NCI-H460 (cell line): Measurements from ENCODE around the gene LRRC39. TPM values are rescaled to one million over a fixed set of nuclear protein-coding genes. Genes with fewer than 3 reads are reported as not detected.
A peak's percentile ranks its signal among the peaks of the same experiment; 100 is the strongest.

Experiments used
- DNase-seq: peaks from one replicate; pipeline ENCODE4 v3.0.0-alpha.2; 2016; ENCODE audit warnings: low read depth; ENCODE audit errors: extremely low read depth
- total RNA-seq: library from RNA; depleted of rRNA; stranded (reverse); fragments of >200 nt; shearing (Covaris generic); gene quantifications from 2 replicates; pipeline ENCODE4 v1.2.3, GENCODE V29; 2014

LRRC39 gene
- total RNA-seq, 1 experiment from 2014 or later, result 0.22 TPM

DNA sequence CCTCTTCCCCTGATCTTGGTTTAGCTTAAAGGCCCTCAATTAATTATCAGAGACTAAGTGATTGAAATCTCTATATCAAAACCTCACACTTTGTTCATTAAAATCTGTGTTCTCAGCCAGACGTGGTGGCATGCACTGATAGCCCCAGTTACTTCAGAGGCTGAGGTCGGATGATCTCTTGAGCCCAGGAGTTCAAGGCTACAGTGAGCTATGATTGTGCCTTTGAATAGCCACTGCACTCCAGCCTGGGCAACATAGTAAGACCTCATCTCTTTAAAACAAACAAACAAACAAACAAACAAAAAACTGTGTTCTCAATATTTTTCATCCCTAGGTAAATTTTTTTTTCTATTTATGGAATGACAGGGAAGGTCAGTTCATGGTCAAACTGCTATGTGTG, 26.4 kb downstream of the LRRC39 start:
- no peak for DNase-seq

DNA sequence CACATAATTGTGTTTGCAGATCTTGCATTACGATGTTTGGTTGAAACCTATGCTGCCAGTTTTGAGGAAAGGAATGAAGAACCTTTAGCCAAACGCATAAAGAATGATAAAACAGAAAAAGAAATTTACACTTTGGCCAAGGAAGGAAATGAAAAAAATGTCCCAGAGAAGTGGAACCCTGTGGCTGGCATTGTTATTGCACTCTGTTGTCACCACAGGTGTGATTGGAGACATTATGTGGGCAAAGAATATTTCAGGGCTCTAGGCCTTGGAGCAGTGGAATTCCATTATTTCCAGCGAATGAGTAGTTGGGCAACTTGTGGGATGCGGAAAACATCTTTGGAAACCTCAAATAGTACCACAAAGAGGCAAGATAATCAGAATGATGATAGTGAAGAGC, 30.2 kb downstream of the LRRC39 start:
- DNase-seq, result no peak

DNA sequence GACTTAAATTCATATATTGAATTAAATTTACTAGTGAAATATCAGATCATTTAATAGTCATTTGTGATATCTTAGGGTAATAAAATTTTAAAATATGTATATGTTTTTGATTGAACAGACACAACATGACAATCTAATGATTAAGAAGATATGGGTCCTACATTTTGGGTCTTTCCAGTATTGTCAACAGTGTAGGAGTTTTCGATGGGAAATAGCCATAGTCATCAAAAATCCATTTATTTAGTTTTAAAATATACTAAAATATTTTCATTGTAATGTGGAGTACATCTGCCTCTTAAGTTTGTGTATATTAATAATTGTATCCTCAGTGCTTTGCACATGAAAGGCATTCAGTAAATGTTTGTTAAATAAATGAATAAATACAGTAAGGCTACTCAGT, 31.1 kb downstream of the LRRC39 start:
- no peak for DNase-seq

DNA sequence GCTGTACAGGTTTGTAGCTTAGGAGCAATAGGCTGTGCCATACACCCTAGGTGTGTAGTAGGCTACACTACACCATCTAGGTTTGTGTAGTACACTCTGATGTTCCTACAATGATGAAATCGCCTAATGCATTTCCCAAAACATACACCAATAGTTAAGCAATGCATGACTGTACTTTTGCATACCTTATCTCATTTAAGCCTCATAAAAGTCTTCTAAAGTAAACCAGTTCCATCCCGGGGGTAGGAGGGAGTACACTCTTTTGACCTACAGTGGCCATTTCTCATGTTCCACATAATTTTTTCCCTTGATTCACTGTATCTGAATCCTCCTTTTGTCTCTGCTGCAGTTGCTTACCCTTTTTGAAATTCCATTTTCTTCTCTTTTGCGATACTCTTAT, 32.9 kb downstream of the LRRC39 start:
- no peak for DNase-seq

DNA sequence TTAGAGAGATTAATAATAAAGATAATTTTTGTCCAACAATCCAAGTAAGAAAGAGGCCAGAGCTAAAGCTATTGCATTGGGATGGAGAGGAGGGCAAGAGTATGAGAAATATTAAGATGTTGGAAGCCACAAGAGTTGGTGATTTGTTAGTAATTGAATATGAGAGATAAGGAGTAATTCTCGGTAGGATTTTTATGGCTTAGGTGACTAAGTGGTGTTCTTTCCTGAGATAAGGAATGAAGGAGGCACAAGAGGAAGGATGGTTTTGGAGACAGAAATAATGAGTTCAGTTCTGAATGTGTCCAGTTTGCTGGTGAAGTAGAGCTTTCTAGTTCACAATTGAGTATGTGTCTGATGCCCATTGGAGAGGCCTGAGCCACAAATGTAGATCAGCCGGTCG, 35.7 kb downstream of the LRRC39 start:
- no peak for DNase-seq

DNA sequence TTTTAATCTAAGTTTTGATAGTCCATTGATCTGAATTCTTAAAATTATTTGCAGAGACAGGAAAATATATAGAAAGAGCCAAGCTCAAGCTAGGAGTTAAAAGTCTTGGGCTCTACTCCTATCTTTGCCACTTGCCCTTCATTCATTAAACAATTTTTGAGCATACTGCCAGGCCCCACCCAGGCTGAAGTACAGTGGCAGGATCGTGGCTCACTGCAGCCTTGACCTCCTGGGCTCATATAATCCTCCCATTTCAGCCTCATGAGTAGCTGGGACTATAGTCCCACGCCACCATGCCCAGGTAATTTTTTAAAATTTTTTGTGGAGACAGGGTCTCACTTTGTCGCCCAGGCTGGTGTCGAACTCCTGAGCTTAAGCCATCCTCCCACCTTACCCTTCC, 36.9 kb downstream of the LRRC39 start:
- DNase-seq, result no peak

DNA sequence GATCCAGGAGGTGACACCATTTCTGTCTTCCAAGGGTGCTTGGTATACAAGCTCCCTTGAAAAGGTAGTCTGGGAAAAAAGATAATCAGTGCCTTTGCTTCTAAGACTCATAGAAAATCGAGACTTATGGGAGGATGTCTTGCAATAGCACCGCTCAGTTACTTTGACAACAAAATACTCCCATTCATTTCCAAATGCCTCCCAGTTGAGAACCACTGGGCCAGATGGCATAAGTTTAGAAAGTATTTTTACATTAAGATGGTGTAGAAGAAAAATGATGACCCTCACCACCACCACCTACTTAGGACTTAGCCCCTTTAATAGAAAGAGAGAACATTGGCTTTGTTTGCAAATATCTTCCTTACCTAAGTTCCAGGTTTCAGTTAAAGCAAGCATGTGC, 40.5 kb downstream of the LRRC39 start:
- no peak for DNase-seq

DNA sequence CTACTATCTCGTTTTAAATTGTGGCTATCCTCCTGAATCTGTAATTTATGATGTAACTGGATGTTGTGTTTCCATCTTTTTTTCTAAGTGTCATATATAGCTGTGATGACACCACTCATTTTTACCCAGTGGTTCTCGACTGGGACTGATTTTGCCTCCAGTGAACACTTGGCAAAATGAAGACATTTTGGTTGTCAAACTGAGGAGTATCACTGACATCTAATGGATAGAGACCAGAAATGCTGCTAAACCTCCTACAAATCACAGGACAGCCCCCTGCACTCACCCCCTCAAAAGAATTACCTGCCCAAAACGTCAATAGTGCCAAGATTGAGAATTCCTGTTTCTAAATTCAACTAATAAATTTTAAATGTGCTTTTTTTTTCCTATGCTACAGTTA, 43.2 kb downstream of the LRRC39 start:
- no peak for DNase-seq

DNA sequence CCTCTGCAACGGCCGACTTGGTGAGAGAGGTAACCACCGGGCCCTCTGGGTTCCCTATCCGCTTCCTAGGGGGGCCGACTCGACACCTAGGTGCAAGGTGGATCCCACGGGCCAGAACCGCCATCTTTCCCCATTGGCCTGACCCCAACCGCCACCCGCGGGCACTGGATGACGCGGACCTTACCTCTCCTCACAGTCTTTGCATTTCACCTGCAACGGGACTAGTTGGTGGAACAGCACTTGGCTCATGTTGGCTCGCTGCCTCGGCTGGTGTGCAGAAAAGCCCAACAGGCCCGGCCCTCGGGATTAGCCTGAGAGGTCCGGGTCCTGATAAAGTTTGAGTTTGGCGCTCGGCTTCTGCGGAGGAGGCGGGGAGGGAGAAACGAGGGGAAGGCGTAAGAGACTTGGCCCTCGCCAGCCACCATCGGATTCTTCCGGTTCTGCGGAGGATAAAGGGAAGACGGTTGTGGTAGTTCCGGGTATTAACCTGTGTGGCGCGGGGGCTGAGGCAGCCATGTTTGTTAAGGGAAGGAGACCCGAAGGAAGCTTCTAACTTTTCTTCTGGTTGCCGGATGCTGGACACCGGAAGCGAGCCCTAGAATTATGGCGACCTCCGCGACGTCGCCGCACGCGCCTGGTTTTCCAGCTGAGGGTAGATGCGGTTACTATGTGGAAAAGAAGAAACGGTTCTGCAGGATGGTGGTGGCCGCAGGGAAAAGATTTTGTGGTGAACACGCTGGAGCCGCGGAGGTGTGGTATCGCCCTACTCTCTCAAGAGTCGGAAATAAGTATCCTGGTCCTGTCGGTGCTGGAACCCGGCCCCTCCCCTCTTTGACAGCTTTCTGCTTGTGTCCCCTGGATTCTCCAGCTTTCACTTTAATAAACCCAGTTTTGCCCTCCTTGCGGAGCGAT, 45.2 kb downstream of the LRRC39 start, which contains the start of the genes SASS6 and TRMT13:
TSS of gene SASS6 (minus strand) at position 365 of the 912 bp plus-strand sequence. CDS start at position 249, 116 bp downstream.
TSS of gene TRMT13 (plus strand) at position 598 of the 912 bp plus-strand sequence. CDS start at position 604, 6 bp downstream.
- DNase-seq, result peak; percentile 95

DNA sequence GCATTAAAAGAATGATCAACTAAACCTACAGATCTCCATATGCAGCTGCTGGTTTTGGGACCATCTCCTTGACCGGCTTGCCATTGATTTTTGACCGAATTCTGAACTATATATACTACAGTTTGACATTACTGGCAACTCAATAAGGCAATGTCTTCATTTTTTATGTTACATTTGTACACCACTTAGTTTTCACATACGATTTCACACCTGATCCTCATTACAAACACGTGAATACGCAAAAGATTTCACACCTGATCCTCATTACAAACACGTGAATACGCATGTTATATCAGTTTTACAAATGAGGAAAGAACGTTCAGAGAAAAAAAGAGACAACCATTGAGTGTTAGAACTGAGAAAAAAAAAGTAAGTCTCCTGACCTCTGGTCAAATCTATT, 46.4 kb downstream of the LRRC39 start:
- DNase-seq, result no peak

DNA sequence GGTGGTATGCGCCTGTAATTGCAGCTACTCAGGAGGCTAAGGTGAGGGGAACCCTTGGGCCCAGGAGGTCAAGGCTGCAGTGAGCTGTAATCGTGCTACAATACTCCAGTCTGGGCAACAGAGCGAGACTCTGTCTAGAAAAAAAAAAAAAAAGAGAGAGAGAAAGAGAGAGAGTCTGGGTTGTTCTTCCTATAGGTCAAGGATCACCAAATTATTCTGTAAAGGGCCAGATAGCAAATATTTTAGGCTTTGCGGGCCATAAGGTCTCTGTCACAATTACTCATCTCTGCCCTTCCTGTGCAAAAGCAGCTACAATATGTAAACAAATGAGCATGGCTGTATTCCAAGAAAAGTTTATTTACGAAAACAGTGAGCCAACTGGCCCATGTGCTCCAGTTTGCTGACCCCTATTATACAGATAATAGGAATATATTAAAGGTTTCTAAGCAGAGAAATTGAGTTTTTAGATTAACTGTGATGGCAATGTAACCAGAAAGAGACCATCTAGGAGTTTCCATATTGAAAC, 47.4 kb downstream of the LRRC39 start:
- peak; percentile 27 for DNase-seq

DNA sequence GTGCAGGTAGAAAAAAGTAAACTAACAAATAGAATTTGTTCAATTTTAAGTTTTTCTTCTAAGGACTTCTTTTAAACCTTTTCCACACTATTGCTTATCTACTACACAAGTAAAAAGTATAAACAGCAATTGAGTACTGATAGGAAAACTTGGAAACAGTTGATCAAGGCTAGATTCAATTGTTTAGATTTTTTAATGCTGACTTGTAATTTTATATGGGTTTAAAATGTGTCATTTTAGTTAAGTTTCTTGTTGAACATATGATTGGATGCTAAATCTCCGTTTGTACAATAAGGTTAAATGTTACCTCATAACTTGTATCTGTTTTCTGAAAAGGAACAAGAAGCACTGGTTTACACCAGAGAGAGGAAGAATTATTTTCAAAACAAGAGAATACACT, 50.8 kb downstream of the LRRC39 start:
- DNase-seq, result no peak

DNA sequence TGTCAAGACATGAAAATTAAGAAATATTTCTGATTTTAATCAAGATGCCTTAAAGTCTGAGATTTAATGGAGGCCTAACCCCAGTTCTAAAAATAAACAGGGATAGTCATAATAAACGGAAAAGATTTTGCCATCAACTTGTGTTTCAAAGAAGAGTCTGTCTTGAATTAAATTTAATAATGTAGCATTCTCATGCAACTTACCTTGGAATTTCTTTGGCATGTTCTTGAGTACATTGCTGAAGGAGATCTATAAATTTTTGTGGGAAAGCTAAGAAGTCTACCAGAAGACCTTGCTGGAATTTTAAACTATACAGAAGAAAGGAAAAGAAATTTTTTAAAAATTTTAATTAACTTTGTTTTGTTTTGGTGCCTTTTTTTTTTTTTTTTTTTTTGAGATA, 55.9 kb downstream of the LRRC39 start:
- no peak for DNase-seq

DNA sequence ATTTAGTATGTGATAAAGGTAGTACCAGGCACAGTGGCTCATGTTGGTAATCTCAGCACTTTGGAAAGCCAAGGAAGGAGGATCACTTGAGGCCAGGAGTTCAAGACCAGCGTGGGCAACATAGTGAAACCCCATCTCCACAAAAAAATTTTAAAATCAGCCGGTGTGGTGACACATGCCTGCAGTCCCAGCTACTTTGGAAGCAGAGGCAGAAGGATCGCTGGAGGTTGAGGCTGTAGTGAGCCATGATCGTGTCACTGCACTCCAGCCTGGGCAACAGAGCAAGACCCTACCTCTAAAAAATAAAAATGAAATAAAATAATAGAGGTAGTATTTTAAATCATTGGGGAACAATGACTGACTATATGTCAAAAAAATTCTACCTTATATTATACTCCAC, 62.5 kb downstream of the LRRC39 start:
- DNase-seq, result no peak

DNA sequence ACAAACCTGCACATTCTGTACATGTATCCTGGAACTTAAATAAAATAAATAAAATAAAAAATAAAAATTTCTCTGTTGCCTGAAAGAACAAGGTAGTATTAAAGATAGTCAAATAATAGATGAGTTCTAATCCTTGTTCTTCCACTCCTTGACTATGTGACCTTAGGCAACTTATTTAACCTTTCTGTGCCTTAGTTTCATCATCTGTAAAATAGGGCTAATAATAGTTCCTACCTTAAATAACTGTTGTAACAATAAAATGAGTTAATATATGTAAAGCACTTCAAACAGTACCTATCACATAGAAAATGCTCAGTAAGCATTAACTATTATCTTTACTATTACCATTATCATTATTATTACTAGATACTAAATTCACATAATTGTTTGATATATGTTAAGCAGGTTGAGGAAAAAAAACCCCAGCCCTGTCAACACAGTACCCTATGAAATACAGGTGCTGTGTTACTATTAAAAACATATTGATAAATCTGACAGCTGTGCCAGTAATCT, 68.4 kb downstream of the LRRC39 start:
- DNase-seq, result no peak

DNA sequence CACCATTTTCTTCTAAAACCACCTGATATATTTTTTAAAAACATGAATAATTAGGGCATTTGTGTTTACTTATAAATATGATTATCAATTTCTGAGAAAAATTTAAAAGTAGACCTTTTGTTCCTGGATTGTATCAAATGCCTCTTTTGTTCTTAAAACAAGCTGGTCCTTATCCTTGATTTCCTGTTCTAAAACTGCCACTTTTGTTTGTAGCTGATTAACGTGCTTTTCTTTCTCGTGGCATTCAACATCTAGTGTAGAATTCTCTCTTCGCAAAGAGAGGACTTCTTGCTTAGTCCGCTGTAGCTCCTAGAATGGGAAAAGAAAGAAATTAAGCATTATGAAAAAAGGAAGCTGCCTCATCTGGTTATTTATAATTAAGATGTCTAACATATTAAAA, 70.4 kb downstream of the LRRC39 start:
- no peak for DNase-seq

DNA sequence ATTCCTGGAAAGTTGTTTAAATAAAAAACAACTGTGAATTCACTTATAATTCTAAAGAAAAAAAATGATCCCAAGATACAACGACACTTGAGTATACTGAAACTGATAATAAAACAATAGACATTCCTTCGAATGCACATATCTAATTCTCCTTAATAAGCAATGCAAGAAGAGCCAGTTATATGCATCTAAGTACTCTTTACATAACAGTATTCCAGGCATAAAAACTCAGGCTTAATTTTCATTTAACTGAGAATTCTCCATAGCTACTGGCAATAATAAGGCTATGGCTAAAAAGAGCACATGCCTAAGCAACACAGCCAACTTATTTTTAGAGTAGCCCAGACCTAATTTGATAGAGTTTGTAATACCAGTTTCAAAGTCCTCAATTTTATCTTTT, 76.5 kb downstream of the LRRC39 start:
- no peak for DNase-seq

DNA sequence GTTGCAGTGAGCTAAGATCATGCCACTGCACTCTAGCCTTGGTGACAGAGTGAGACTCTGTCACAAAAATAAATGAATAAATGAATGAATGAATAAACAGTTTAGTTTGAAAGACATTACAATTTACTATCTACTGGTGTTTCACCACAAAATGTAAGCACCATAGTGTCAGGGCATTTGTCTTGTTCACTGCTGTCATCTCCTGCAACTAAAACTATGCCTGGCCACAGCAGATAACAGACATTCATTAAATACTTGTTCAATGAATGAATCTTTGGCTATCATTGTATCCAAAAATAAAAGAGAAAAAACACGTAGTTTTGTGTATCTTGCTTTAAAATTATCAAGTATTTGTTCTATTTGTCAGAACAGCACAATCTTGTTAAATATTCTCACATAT, 77.9 kb downstream of the LRRC39 start:
- no peak for DNase-seq
